NCI-H510A (cell line): ENCODE results near the gene MC1R.
"Not testable (repeated sequence)": the region's sequence is repeated elsewhere in the genome, so short reads cannot be mapped to it uniquely, and the experiment has no call there.

ENCODE experiments used
- DNase-seq: peaks from one replicate; lab custom pipeline; 2025; lab: John Stamatoyannopoulos, UW

MC1R gene

DNA sequence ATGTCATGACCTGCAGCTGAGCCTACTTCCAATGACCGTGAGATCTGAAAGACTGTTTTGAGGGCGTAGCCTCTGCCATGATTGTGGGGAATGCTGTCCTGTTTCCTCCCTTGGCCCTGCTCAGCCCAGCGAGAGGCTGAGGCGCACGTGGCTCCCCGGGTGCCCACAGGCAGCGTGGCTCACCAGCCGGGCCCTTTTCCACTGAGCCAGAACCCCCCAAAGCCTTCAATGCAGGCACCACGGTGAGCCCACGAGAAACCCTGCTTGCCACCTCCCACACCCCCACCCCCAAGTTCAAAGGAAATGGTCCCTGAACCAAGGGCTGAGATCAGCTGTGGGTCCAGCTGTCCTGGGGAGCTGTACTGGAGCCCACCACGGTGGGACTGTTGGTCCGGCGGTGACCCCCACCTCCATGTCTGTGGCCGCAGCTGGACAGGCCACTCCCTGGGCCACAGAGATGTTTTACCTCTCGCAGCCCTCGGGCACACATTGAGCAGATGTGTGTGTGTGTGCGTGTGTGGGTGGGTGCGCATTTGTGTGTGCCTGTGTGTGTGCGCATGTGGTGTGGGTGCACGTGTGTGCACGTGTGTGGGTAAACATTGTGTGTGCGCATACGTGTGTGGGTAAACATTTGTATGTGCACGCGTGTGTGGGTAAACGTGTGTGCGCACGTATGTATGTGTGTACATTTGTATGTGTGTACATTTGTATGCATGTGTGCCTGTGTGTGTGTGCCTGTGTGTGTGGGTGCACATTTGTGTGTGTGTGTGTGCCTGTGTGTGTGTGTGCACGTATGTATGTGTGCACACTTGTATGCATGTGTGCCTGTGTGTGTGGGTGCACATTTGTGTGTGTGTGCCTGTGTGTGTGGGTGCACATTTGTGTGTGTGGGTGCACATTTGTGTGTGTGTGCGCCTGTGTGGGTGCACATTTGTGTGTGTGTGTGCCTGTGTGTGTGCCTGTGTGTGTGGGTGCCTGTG is 5.0 kb upstream of the MC1R start:
- DNase-seq: no peak

- DNase-seq: not testable (repeated sequence)
Measured at GRCh38 chr16:89914642-89915285, 3.9 kb upstream of the MC1R start.

DNA sequence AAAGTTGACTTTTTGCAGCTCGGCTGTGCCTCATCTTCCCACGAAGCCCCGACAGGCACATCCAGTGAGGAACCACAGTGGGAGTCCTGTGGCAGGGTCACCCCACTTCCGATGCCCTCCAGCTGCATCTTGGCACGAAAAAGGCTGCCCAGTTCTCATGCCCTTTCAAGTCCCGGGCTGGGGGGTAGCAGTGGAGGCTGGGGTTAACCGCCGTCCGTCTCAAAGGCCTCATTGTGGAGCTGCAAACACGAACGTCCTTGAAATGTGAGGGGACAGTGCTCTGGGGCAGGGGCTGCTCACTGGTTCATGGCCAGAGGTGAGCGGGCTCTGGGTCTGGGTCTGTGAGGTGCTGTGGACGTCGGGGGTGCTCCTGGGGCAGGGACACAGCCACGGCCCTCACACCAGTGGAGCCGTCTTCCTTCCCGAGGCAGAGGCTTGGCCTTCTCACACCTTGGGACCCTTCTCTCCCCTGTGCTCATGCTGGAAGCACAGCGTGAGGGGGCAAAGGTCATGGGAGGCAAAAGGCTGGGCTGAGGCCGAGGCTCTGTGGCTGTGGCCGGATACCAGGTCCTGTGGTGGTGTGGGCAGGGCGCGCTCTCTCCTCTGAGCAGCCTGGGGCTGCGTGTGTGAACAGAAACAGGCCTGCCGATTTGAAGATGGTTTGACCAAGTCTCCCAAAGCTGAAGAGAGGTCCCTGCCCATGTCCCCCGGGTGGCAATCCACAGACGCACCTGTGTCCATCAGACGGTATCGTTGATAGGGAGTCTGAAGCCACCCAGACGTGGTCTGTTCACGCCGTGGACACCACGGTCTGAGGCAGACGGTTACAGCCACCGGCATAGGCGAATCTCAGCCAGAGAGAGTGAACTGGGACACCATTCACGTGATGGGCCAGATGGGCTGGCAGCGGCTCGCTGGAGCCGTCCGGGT is 3.1 kb upstream of the MC1R start:
- DNase-seq: no peak

- no peak for DNase-seq
Measured at GRCh38 chr16:89917773-89918452, 749 bp upstream of the MC1R start.

GRCh38 chr16:89919535-89920406 is 1.1 kb downstream of the MC1R start:
- no peak for DNase-seq

DNA sequence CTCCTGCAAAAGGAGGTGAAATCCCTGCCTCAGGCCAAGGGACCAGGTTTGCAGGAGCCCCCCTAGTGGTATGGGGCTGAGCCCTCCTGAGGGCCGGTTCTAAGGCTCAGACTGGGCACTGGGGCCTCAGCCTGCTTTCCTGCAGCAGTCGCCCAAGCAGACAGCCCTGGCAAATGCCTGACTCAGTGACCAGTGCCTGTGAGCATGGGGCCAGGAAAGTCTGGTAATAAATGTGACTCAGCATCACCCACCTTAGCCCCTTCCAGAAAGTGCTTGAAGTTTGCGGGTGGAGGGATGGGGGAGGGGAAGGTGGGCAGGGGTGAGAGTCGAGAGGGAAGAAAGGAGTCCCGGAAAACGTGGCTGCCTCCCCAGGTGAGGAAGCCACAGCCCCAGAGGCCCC is 2.1 kb downstream of the MC1R start:
- DNase-seq: no peak

DNA sequence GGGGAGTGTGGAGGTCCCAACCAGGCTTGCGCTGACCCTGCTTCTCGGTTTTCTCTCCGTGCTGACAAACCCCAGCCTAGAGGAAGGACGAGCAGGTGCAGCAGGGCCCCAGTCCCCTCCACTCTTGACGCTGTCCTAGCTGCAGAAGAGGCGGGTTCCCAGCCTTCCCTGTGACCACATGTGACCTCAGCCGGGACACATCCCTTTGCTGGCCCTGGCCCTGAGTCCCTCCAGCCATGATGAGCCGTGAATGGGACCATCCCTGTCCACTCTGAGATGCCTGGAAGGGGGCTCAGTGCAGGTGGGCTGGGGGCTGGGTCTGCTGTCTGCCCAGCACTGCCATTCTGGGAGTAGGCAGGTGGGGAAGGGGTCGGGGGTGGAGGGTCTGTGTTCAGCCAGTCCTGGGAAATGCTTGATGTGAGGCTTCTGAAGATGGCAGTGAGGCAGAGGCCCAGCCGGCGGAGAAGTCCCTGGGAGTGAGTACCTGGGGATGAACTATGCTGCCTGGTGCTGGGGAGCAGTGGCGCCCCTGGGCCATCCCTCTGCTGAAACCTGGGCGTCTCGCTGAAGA is 2.6 kb downstream of the MC1R start:
- no peak for DNase-seq

DNA sequence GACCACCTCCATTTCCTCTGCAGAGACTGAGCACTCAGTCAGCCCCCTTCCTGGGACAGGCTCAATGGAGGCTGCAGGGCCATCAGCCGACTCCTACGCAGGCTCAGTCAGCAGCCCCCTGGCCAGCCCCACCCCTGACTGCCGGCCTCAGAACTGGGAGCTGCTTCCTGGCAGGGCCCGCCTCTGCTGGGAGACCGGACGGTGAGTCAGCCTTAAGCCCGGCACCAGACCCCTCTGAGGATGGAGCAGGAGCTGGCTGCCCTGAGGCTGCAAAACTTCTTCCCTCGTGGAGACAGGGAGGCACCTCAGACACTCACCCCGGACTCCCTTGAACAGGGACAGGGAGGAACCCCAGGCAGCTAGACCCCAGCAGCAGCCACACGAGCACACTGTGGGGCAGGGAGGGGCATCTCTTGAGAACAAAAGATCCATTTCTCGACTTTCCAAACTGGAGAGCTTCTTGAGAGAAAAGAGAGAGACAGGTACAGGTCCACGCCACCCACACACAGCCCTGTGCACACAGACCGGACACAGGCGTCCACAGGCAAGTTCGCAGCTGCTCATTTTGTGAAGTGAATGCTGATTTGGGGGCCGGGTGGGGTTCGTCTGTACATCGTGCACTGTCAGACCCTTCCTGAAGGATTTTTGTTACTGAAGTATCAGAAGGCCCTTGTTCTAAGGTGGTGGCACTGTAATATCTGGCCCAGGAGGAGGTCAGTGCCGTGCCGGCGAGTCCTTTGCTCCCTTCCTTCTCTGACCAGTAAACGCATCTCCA is 3.2 kb downstream of the MC1R start:
- no peak for DNase-seq

DNA sequence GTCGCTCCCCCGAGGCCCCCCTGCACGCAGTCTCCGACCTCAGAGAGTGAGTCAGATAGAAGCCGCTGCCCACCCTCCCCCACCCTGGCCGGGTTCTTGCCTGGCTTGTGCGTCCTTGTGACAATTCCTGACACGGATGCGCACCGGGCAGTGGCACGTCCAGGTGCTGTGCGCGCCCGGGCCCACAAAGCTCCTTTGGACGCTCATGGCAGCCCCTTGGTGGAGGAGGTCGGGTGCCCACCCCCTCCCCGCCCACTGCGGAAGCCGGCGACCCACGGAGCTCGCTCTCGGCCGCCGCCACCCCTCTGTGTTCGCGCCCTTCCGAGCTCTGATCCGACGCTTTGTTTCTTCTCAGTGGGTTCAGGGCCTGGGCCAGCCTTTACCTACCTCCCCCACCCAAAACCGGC is 3.8 kb downstream of the MC1R start:
- DNase-seq: no peak

- no peak for DNase-seq
Measured at GRCh38 chr16:89922884-89923639, 4.4 kb downstream of the MC1R start, which contains the start of gene TUBB3. TUBB3 (plus strand) TSS chr16:89923342; CDS start chr16:89923402, 60 bp downstream.

DNA sequence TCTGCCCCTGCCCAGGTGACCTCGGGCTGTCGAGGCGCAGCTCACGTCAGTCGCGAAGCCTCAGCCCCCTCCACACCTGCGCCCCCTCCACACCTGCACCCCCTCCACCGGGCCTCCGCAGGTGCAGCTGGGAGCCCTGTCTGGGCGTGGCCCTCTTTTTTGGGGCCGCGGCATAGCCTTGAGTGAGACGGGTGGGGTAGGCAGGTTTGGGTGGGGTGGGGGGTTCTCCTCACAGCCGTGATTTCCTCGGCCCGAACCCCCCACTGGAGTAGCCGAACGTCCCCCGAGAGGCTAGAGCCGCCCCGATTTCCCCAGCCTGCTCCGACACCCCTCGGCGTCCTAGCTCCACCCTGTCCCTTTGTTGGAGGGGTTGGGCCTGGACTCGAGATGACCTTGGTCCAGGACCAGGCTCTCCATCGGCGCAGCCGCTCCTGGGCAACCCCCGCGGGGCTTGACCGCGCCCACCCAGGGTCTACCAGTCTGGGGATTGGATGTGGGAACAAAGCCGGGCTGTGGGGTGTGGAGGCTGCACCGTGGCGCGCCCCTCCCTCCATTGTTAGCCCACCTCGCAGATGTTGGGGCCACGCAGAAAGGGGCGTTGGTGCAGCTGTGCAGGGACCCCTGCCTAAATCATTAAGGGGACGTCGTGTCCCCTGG is 5.1 kb downstream of the MC1R start:
- DNase-seq: no peak

DNA sequence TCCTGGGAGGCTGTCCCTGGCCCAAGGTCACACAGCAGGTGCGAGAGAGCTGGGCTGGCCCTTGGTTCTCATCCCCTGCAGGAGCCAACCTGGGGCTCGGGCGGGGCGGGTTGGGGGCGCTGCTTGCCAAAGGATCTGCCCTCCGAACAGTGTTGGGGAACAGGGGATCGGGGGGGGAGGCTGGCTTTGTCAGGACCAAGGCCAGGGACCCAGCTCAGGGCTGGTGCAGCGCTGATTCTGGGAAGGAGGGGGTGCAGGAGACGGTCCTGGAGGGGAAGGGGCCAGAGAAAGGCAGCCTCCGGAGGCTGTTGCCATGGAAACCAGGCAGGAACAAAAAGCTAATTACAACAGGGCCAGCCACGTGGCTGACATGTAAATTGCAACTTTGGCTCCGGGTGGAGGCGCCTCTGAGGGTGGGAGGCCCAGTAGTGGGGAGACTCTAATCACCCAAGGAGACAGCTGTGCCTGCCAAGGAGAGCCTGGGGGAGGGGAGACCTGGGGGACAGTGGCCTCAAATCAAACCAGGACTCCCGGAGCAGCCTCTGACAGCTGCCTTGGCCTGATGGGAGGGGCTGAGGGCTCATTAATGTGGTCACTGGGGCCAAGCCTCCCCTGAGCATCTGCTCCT is 5.7 kb downstream of the MC1R start:
- no peak for DNase-seq

- no peak for DNase-seq
Measured at GRCh38 chr16:89924925-89925307, 6.3 kb downstream of the MC1R start.

- DNase-seq: no peak
Measured at GRCh38 chr16:89925596-89926079, 7.0 kb downstream of the MC1R start.

- DNase-seq: no peak
Measured at GRCh38 chr16:89931305-89931896, 12.7 kb downstream of the MC1R start.

GRCh38 chr16:89931964-89932363 is 13.3 kb downstream of the MC1R start:
- DNase-seq: no peak

- not testable (repeated sequence) for DNase-seq
Measured at GRCh38 chr16:89934019-89934418, 15.4 kb downstream of the MC1R start.
